NT2/D1 (cell line): ENCODE measurements around the gene RUNX2.

Source experiments
- DNase-seq: peaks from one replicate; pipeline ENCODE4 v3.0.0-alpha.2; 2011; ENCODE audit warnings: low read depth, low spot score
- H3K27me3 ChIP-seq: 2 replicates; pipeline ENCODE4 v1.6.0; 2011; ENCODE audit warnings: mild to moderate bottlenecking; ENCODE audit not compliant: insufficient read length, insufficient read depth
- H3K36me3 ChIP-seq: 2 replicates; pipeline ENCODE4 v1.6.1; 2011; ENCODE audit warnings: mild to moderate bottlenecking, low read length, mixed read lengths; ENCODE audit not compliant: insufficient read depth, insufficient read length
- H3K4me1 ChIP-seq: 2 replicates; pipeline ENCODE4 v1.5.1; 2011; ENCODE audit not compliant: insufficient read depth, insufficient read length
- H3K4me3 ChIP-seq: 2 replicates; pipeline ENCODE4 v1.5.1; 2011; ENCODE audit warnings: low read depth; ENCODE audit not compliant: insufficient read length
- H3K9ac ChIP-seq: 2 replicates; pipeline ENCODE4 v1.6.0; 2011; ENCODE audit warnings: low read depth; ENCODE audit not compliant: insufficient read length
- H3K9me3 ChIP-seq: 2 replicates; pipeline ENCODE4 v1.5.1; 2011; ENCODE audit warnings: mild to moderate bottlenecking, low read length; ENCODE audit not compliant: insufficient read depth
- SUZ12 ChIP-seq: IDR thresholded peaks from 2 replicates; pipeline ENCODE4 v1.6.1; 2011; ENCODE audit not compliant: insufficient read length, insufficient read depth; ENCODE audit errors: extremely low read depth
- YY1 ChIP-seq: IDR thresholded peaks from 2 replicates; pipeline ENCODE4 v1.6.1; 2011; ENCODE audit not compliant: insufficient read length, insufficient read depth
- ZNF274 ChIP-seq: IDR thresholded peaks from 2 replicates; pipeline ENCODE4 v1.6.1; 2011; ENCODE audit warnings: mild to moderate bottlenecking, low read depth, low read length

Gene RUNX2

DNA sequence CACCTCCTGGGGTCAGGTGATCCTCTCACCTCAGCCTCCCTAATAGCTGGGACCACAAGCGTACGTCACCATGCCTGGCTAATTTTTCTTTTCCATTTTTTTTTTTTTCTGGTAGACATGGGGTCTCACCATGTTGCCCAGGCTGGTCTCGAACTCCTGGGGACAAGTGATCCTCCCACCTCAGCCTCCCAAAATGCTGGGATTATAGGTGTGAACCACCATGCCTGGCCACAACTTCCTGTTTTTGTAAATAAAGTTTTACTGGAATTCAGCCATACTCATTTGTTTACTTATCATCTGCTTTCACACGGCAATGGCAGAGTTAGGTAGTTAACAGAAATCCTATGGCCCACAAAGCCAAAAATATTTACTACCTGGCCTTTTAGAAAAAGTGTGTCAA lies 7.8 kb upstream of the RUNX2 start:
- no peaks in the 10 kb centered on the region for H3K36me3 ChIP-seq
- H3K9me3 ChIP-seq, result no peaks in the 10 kb centered on the region
- H3K4me3 ChIP-seq, result no peak overlapping the region
- TF ChIP-seq ZNF274 (no peak), YY1 (no peak), SUZ12 (no peak)
- H3K4me1 ChIP-seq, result no peaks in the 10 kb centered on the region
- no peak overlapping the region for H3K9ac ChIP-seq
- no peaks in the 10 kb centered on the region for H3K27me3 ChIP-seq
- DNase-seq, result no peak

- no peak for DNase-seq
- no peaks in the 10 kb centered on the region for H3K27me3 ChIP-seq
- no peaks in the 10 kb centered on the region for H3K9me3 ChIP-seq
- no peaks in the 10 kb centered on the region for H3K36me3 ChIP-seq
- TF ChIP-seq SUZ12 (no peak), ZNF274 (no peak), YY1 (no peak)
- no peaks in the 10 kb centered on the region for H3K4me1 ChIP-seq
- no peak overlapping the region for H3K9ac ChIP-seq
- H3K4me3 ChIP-seq, result no peak overlapping the region
Measured at GRCh38 chr6:45323656-45324224, 4.4 kb upstream of the RUNX2 start.

DNA sequence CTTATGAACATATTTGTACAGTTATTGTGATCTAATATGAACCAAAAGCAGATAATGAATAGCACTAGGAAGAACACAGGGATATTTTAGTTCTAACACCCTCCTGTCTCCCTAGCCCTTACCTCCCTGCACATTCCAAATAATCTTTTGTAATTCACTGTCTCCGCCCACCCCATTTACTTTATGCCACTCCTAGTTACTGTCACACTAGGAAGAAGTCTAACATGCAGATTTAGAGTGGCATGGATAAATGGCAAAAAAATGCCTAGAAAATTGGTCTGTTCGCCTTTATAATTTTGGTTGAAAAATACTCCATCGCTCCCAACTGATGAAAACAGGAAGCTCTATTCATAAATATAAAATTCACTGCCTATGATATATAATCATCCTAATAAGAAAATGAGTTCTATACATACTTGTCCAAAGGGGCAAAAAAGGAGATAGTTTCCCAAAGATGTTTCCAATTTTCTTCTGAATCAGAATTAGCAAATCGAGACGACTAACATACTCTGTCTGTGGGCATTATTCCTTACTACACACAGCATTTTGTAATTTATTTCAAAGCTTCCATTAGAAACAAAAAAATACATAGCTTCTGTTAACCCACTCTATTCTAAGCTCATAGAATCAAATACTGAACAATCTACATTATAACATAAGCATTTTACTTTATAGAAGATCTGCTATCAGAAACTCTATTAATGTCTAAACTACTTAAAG lies 1.3 kb upstream of the RUNX2 start:
- no peaks in the 10 kb centered on the region for H3K4me1 ChIP-seq
- TF ChIP-seq ZNF274 (no peak), SUZ12 (no peak), YY1 (no peak)

GRCh38 chr6:45328523-45328922 lies 393 bp downstream of the RUNX2 start:
- TF ChIP-seq ZNF274, result no peak
- TF ChIP-seq YY1, result no peak
- TF ChIP-seq SUZ12, result no peak
- no peak overlapping the region for H3K4me3 ChIP-seq
- no peak overlapping the region for H3K9ac ChIP-seq
- H3K27me3 ChIP-seq, result no peaks in the 10 kb centered on the region
- no peaks in the 10 kb centered on the region for H3K36me3 ChIP-seq
- no peak for DNase-seq
- H3K4me1 ChIP-seq, result no peaks in the 10 kb centered on the region
- H3K9me3 ChIP-seq, result no peaks in the 10 kb centered on the region

More for the DNA sequence above, 1.3 kb upstream of the RUNX2 start:
- Histone ChIP-seq H3K27me3 (no peaks in the 10 kb centered on the region), H3K36me3 (no peaks in the 10 kb centered on the region), H3K9ac (no peak overlapping the region), H3K4me3 (no peak overlapping the region), H3K9me3 (no peaks in the 10 kb centered on the region)
- no peak for DNase-seq

GRCh38 chr6:45344900-45345299 lies 16.8 kb downstream of the RUNX2 start:
- no peak for TF ChIP-seq SUZ12
- TF ChIP-seq ZNF274, result no peak
- no peak for TF ChIP-seq YY1
- Histone ChIP-seq H3K9ac (no peak overlapping the region), H3K36me3 (no peaks in the 10 kb centered on the region), H3K27me3 (no peaks in the 10 kb centered on the region), H3K9me3 (no peaks in the 10 kb centered on the region), H3K4me3 (no peak overlapping the region), H3K4me1 (no peaks in the 10 kb centered on the region)
- no peak for DNase-seq

GRCh38 chr6:45350186-45350710 lies 22.1 kb downstream of the RUNX2 start:
- H3K4me3 ChIP-seq, result no peak overlapping the region
- H3K9me3 ChIP-seq, result no peaks in the 10 kb centered on the region
- no peaks in the 10 kb centered on the region for H3K27me3 ChIP-seq
- no peak for DNase-seq
- H3K4me1 ChIP-seq, result no peaks in the 10 kb centered on the region
- no peaks in the 10 kb centered on the region for H3K36me3 ChIP-seq
- no peak overlapping the region for H3K9ac ChIP-seq
- no peak for TF ChIP-seq YY1
- no peak for TF ChIP-seq SUZ12
- TF ChIP-seq ZNF274, result no peak

DNA sequence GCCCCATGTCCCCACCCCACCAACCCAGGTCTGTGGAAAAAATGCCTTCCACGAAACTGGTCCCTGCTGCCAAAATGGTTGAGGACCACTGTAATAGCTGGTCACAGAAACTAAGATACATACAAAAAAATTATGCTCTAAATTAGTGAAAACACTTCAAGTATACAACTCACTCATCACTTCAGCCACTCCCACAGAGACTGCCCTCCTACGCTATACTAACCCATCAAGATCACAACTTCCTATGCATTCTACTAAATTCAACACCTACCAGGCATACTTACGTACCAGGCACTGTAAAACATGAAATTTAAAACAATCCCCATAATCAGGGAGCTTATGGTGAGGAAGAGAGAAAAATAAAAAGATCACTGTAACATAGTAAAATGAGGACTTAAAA lies 22.9 kb downstream of the RUNX2 start:
- no peaks in the 10 kb centered on the region for H3K4me1 ChIP-seq
- no peak overlapping the region for H3K9ac ChIP-seq
- no peaks in the 10 kb centered on the region for H3K9me3 ChIP-seq
- no peaks in the 10 kb centered on the region for H3K36me3 ChIP-seq
- no peak for DNase-seq
- H3K4me3 ChIP-seq, result no peak overlapping the region
- TF ChIP-seq YY1 (no peak), SUZ12 (no peak), ZNF274 (no peak)
- H3K27me3 ChIP-seq, result no peaks in the 10 kb centered on the region
